ENCODE measurements around the gene ATP6V1F. TPM values are rescaled to one million over a fixed set of nuclear protein-coding genes. Genes with fewer than 3 reads are reported as not detected.
A peak's percentile ranks its signal among the peaks of the same experiment; 100 is the strongest.

The ATP6V1F gene
- total RNA-seq, 4 donors from 2014 or later: 103 to 148 (median 130) TPM

- WGBS, 2 donors: no CpG with 5 or more reads among the region's 2 CpGs
- Histone ChIP-seq H3K27ac (peak overlapping the region; percentile 70 to 92 (median 86)), H3K9me3 (no peaks in the 10 kb centered on the region), H3K36me3 (peaks cover 0 to 5% (median 0%) of the 10 kb centered on the region in 3 donors), H3K27me3 (peaks cover 0 to 60% (median 0%) of the 10 kb centered on the region in 4 donors), H3K4me3 (peak overlapping the region in 3 of 4 donors; percentile 45 to 74 (median 55)), H3K4me1 (peaks cover 21 to 83% (median 38%) of the 10 kb centered on the region in 3 donors)
- no peak for DNase-seq
- TF ChIP-seq, protein P1, sequence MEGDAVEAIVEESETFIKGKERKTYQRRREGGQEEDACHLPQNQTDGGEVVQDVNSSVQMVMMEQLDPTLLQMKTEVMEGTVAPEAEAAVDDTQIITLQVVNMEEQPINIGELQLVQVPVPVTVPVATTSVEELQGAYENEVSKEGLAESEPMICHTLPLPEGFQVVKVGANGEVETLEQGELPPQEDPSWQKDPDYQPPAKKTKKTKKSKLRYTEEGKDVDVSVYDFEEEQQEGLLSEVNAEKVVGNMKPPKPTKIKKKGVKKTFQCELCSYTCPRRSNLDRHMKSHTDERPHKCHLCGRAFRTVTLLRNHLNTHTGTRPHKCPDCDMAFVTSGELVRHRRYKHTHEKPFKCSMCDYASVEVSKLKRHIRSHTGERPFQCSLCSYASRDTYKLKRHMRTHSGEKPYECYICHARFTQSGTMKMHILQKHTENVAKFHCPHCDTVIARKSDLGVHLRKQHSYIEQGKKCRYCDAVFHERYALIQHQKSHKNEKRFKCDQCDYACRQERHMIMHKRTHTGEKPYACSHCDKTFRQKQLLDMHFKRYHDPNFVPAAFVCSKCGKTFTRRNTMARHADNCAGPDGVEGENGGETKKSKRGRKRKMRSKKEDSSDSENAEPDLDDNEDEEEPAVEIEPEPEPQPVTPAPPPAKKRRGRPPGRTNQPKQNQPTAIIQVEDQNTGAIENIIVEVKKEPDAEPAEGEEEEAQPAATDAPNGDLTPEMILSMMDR (IDR thresholded peaks at IDR 0.05): no peak
- TF ChIP-seq POLR2A (IDR thresholded peaks at IDR 0.05): no peak
- intact Hi-C loops (cut with DNase I): no loop called here
Measured at GRCh38 chr7:128832880-128833147, 29.8 kb upstream of the ATP6V1F start.

DNA sequence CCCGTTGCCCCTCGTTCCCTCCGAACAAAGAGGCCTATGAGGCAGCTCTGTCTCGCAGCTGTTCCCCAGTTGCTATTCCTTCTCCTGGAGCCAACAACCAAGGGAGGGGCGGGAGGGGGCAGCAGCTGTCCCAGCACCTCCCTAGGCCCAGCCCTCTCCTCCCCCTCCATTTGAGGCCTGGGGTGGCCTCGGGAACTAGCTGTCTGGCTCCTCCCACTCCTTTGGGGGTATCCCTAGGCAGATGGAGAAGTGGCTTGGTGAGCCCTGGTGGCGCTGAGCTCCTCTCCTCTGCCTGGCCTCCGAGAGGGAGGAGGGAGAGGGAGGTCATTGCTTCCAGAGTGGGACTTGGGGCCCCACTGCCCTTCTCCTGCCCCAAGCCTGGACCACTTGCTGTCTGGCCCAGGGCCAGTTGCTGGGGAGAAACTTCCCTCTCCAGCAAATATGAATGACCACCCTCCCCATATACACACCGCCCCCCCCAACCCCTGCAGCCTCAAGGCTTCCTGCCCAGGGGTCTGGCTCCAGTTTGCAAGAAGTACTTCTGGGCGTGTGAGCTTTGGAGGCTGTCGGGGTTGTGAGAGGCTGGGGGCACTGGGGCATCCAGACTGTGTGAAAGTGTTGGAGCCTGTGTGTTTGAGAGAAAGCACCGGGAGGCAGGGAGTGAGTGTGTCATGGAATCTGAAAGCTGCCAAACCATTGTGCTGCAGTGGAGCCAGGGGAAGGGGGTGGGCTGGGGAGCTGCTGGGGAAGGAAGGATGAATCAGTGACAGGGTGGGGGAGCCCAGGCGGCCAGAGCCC lies 29.3 kb upstream of the ATP6V1F start:
- 7 to 34% methylated on average over 2 to 3 of the region's 13 CpGs for WGBS, 2 donors
- Histone ChIP-seq H3K27me3 (peaks cover 0 to 54% (median 0%) of the 10 kb centered on the region in 4 donors), H3K27ac (peak overlapping the region; percentile 70 to 92 (median 86)), H3K36me3 (peaks cover 0 to 10% (median 0%) of the 10 kb centered on the region in 3 donors), H3K9me3 (no peaks in the 10 kb centered on the region), H3K4me3 (peak overlapping the region in 3 of 4 donors; percentile 45 to 74 (median 55)), H3K4me1 (peaks cover 21 to 77% (median 38%) of the 10 kb centered on the region in 3 donors)
- TF ChIP-seq, protein P1 (IDR thresholded peaks at IDR 0.05): no peak
- no peak for TF ChIP-seq POLR2A (IDR thresholded peaks at IDR 0.05)
- no peak for DNase-seq
- intact Hi-C loops (cut with DNase I): no loop called here

DNA sequence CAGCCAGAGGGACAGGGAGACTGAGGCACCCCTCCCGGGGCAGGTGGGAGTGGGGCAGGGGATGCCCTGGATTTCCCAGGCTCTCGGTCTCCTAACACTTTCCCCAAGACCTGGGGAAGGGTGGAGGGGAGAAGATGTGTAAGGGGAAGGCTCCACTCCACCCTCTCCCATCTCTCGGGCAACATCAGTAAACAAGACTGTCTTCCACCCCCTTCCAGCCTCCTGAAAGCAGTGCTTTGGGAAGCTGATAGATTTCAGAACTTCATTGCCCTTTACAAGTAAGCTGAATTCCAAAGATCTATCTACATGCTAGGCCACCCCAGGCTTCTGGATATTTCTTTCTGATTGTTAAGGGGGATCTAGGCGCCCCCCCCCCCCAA lies 28.7 kb upstream of the ATP6V1F start:
- intact Hi-C loops (cut with DNase I): no loop called here
- Histone ChIP-seq H3K4me1 (peaks cover 21 to 75% (median 38%) of the 10 kb centered on the region in 3 donors), H3K27ac (peak overlapping the region; percentile 21 to 92 (median 86)), H3K36me3 (peaks cover 0 to 16% (median 0%) of the 10 kb centered on the region in 3 donors), H3K27me3 (peaks cover 0 to 49% (median 0%) of the 10 kb centered on the region in 4 donors), H3K9me3 (no peaks in the 10 kb centered on the region), H3K4me3 (peak overlapping the region in 1 of 4 donors; percentile 74)
- TF ChIP-seq POLR2A (IDR thresholded peaks at IDR 0.05): no peak
- 20 to 21% methylated on average over 3 of the region's 4 CpGs for WGBS, 2 donors
- DNase-seq: no peak

- TF ChIP-seq POLR2A (IDR thresholded peaks at IDR 0.05): no peak
- TF ChIP-seq, protein P1 (IDR thresholded peaks at IDR 0.05): no peak
- Histone ChIP-seq H3K4me1 (peaks cover 12 to 69% (median 32%) of the 10 kb centered on the region in 3 donors), H3K36me3 (peaks cover 0 to 27% (median 0%) of the 10 kb centered on the region in 3 donors), H3K27me3 (peaks cover 0 to 37% (median 0%) of the 10 kb centered on the region in 4 donors), H3K9me3 (no peaks in the 10 kb centered on the region), H3K4me3 (no peak overlapping the region), H3K27ac (peak overlapping the region in 3 of 4 donors; percentile 79 to 88 (median 84))
- no peak for DNase-seq
- WGBS, 2 donors: 80 to 92% methylated on average over 2 to 3 of the region's 16 CpGs
- intact Hi-C loops (cut with DNase I): no loop called here
Measured at GRCh38 chr7:128835231-128835751, 27.4 kb upstream of the ATP6V1F start.

DNA sequence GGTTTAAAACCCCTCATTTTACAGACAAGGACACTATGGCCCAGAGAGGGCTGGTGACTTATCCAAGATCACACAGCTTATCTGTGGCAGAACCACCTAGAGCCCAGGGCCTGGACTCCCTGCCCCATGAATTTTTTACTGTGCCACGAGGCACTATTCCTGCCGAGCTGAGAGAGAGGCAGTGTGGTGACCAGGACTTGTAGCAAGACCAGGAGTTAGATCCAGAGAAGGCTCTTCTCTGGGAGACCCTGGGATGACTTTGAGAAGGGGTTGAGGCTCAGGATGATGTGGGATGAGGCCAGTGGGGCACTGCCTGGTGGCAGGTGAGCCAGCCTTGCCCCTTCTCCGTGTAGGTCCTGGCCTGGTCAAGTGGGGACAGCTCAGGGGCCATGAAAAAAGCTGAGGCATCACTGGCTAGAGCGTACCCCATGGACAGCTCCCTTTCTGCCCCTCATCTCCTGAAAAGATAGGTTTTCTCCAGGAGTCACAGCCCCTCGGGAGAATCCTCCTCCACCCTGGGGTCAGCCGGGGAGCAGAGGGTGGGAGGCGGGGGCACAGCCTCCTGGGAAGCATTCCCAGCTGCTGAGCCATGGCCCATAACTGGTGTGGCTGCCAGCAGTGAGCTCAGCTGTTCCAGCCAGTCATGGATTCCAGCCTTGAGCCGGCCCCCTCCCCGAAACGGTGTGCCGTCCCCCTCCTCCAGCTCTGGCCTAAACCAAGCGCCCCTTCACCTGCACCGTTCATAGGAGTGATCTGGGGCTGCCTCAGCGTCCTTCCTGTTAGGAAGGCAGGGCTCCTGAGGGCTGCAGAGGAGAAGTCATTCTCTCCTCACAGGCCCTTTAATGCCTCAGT lies 26.6 kb upstream of the ATP6V1F start:
- peaks cover 0 to 34% (median 0%) of the 10 kb centered on the region in 3 donors for H3K36me3 ChIP-seq
- H3K4me1 ChIP-seq: peaks cover 8 to 61% (median 26%) of the 10 kb centered on the region in 3 donors
- H3K4me3 ChIP-seq: no peak overlapping the region
- intact Hi-C loops (cut with DNase I): no loop called here
- H3K9me3 ChIP-seq: no peaks in the 10 kb centered on the region
- WGBS, 2 donors: 77% methylated on average over 4 to 6 of the region's 14 CpGs
- TF ChIP-seq, protein P1 (IDR thresholded peaks at IDR 0.05): no peak
- TF ChIP-seq POLR2A (IDR thresholded peaks at IDR 0.05): no peak
- H3K27me3 ChIP-seq: peaks cover 0 to 29% (median 0%) of the 10 kb centered on the region in 4 donors
- DNase-seq: no peak
- peak overlapping the region in 3 of 4 donors; percentile 61 to 79 (median 68) for H3K27ac ChIP-seq
